Lung microvascular endothelial cell (primary cell): ENCODE data around the gene MMP23B. TPM values are rescaled to one million over a fixed set of nuclear protein-coding genes. Genes with fewer than 3 reads are reported as not detected.
"Not testable (repeated sequence)": the region's sequence is repeated elsewhere in the genome, so short reads cannot be mapped to it uniquely, and the experiment has no call there.

Experiments used
- DNase-seq, 2 donors: peaks; one replicate each; pipeline versions ENCODE4 v3.0.0 to v3.0.0-alpha.2; 2010; ENCODE audit warnings: low read depth in 2 of 2
- total RNA-seq: library from RNA; depleted of rRNA; stranded (reverse); fragments of >200 nt; gene quantifications from 2 replicates; pipeline ENCODE4 v1.2.1, GENCODE V29; 2014

MMP23B gene
- 0.44 and 1.2 TPM in 2 replicates for total RNA-seq

GRCh38 chr1:1631782-1632420 lies at the start of gene MMP23B:
TSS of gene MMP23B (plus strand) at chr1:1632173. CDS start at chr1:1632219, 46 bp downstream.
- DNase-seq = no peak

GRCh38 chr1:1582585-1583346 lies 49.2 kb upstream of the MMP23B start:
- no peak for DNase-seq

DNA sequence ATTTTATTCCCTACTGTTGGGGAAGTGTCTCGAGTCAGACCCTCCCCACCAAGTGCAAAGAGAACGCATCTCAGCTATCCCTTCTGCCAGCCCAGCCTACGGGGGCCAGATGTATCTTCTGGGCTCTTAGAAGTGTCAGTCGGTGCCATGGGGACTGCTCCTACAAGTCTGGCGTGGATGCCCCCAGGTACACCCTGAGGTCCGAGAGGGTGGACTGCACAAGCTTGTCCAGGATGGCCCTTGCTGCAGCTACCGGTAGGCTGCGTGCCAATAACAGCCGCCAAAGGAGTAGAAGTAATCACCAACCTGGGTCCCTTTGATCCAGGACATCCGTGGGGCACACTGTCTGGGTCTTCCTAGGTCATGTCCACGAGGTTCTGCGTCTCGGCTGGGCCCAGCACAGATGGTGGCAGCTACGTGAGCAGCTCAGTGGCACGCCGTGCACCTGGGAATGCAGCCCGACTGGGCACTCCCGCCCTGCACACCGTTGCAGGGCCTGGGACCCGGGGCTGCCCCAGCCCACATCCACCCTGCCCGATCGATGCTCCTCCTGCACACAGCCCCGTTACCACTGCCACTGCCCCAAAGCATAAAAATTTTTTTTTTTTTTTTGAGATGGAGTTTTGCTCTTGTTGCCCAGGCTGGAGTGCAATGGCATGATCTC lies 48.5 kb upstream of the MMP23B start:
- DNase-seq = no peak

GRCh38 chr1:1591452-1591851 lies 40.5 kb upstream of the MMP23B start:
- DNase-seq = no peak

- DNase-seq = no peak
Observed at GRCh38 chr1:1593834-1594601, 38.0 kb upstream of the MMP23B start.

- no peak for DNase-seq
Observed at GRCh38 chr1:1594602-1595260, 37.2 kb upstream of the MMP23B start.

DNA sequence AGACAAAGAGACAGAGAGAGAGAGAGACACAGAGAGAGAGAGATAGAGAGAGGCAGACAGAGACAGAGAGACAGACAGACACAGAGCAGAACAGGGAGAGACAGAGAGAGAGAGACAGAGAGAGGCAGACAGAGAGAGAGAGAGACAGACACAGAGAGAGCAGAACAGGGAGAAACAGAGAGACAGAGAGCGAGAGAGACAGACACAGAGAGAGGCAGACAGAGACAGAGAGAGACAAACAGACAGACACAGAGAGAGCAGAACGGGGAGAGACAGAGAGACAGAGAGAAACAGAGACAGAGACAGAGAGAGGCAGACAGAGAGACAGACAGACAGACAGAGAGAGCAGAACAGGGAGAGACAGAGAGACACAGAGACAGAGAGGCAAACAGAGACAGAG lies 36.6 kb upstream of the MMP23B start:
- not testable (repeated sequence) for DNase-seq

- DNase-seq = no peak
Observed at GRCh38 chr1:1596493-1597274, 35.3 kb upstream of the MMP23B start.

- peak; percentile 26 to 35 for DNase-seq
Observed at GRCh38 chr1:1597275-1597930, 34.6 kb upstream of the MMP23B start.

- no peak for DNase-seq
Observed at GRCh38 chr1:1598051-1598719, 33.8 kb upstream of the MMP23B start.

- no peak for DNase-seq
Observed at GRCh38 chr1:1598720-1599029, 33.3 kb upstream of the MMP23B start.

- peak; percentile 29 to 56 for DNase-seq
Observed at GRCh38 chr1:1599030-1599934, 32.7 kb upstream of the MMP23B start.

- no peak for DNase-seq
Observed at GRCh38 chr1:1599935-1600860, 31.8 kb upstream of the MMP23B start, which contains the start of gene FNDC10. TSS of gene FNDC10 (minus strand) at chr1:1600135. CDS start at chr1:1600015, 120 bp downstream.

- DNase-seq = no peak
Observed at GRCh38 chr1:1600861-1601563, 31.0 kb upstream of the MMP23B start.

DNA sequence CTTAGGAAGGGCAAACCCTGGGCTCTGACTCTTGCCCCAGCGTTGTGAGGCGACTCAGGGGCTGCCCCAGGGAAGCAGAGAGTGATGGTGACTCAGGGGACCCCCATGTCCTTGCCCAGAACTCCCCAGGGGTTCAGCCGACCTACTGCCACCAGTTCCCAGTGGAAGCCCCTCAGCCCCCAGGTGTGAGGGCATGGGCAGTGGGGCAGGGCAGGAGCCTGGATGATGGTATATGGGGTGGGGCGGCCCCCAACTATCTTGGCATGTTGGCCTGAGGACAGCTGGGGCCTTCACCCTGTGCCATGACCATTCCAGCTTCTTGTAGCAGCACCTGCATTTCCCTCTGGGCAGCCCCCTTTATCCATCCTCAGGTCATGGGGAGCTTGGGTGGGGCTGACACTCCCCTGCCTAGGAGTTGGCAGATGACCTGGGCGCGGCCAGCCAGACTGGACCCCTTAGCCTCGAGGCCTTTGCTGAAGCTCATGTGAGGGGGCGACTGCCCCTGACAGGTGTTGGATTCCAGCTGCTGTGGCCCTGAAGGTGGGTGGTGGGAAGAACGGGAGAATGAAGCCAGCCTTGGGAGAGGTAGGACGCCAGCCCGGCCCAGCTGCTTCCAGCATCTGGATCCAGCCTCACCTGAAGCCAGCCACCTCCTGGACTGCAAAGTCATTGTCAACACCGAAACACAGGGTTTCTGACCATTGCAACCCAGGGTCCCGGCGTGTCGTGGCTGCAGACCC lies 30.2 kb upstream of the MMP23B start:
- no peak for DNase-seq
